GM21423 (cell line): Measurements from ENCODE around the gene CYP19A1.
"Not testable (repeated sequence)": the region's sequence is repeated elsewhere in the genome, so short reads cannot be mapped to it uniquely, and the experiment has no call there.

Experiments used
- ATAC-seq: cut with Tn5 transposase; IDR thresholded peaks from one replicate; pipeline ENCODE4 v1.9.1; 2021; ENCODE audit warnings: mild to moderate bottlenecking, moderate library complexity; ENCODE audit not compliant: unreplicated experiment

The CYP19A1 gene

GRCh38 chr15:51302480-51302879 is 35.9 kb downstream of the CYP19A1 start:
- no peak for ATAC-seq

- ATAC-seq = no peak
Observed at GRCh38 chr15:51299187-51300015, 39.0 kb downstream of the CYP19A1 start.

GRCh38 chr15:51298620-51299019 is 39.8 kb downstream of the CYP19A1 start:
- no peak for ATAC-seq

- no peak for ATAC-seq
Observed at GRCh38 chr15:51290720-51291119, 47.7 kb downstream of the CYP19A1 start.

GRCh38 chr15:51289290-51289689 is 49.1 kb downstream of the CYP19A1 start:
- ATAC-seq = no peak

- no peak for ATAC-seq
Observed at GRCh38 chr15:51288143-51289065, 50.0 kb downstream of the CYP19A1 start.

GRCh38 chr15:51286816-51287215 is 51.6 kb downstream of the CYP19A1 start:
- ATAC-seq = no peak

- no peak for ATAC-seq
Observed at GRCh38 chr15:51285399-51285798, 53.0 kb downstream of the CYP19A1 start.

GRCh38 chr15:51284871-51285270 is 53.5 kb downstream of the CYP19A1 start:
- no peak for ATAC-seq

GRCh38 chr15:51283026-51283425 is 55.4 kb downstream of the CYP19A1 start:
- no peak for ATAC-seq

GRCh38 chr15:51282241-51282640 is 56.2 kb downstream of the CYP19A1 start:
- ATAC-seq = not testable (repeated sequence)

- ATAC-seq = no peak
Observed at GRCh38 chr15:51281368-51281967, 56.9 kb downstream of the CYP19A1 start.

- no peak for ATAC-seq
Observed at GRCh38 chr15:51280838-51281237, 57.6 kb downstream of the CYP19A1 start.

GRCh38 chr15:51279391-51279790 is 59.0 kb downstream of the CYP19A1 start:
- no peak for ATAC-seq

GRCh38 chr15:51277101-51277500 is 61.3 kb downstream of the CYP19A1 start:
- ATAC-seq = no peak

- ATAC-seq = no peak
Observed at GRCh38 chr15:51274956-51275355, 63.4 kb downstream of the CYP19A1 start.

- no peak for ATAC-seq
Observed at GRCh38 chr15:51270706-51271105, 67.7 kb downstream of the CYP19A1 start.

GRCh38 chr15:51269496-51269895 is 68.9 kb downstream of the CYP19A1 start:
- ATAC-seq = no peak

GRCh38 chr15:51267703-51268083 is 70.7 kb downstream of the CYP19A1 start:
- no peak for ATAC-seq

GRCh38 chr15:51267051-51267702 is 71.2 kb downstream of the CYP19A1 start:
- no peak for ATAC-seq

GRCh38 chr15:51266656-51267050 is 71.7 kb downstream of the CYP19A1 start:
- no peak for ATAC-seq
